Ishikawa (cell line): ENCODE data around the gene RFX2.

ENCODE experiments used
- CEBPB ChIP-seq: IDR thresholded peaks from 2 replicates; pipeline ENCODE4 v1.6.1; 2012
- CREB1 ChIP-seq: IDR thresholded peaks from 2 replicates; pipeline ENCODE4 v1.6.1; 2012; ENCODE audit warnings: low read depth
- EGR1 ChIP-seq: IDR thresholded peaks from 2 replicates; pipeline ENCODE4 v1.6.1; 2012
- EP300 ChIP-seq: IDR thresholded peaks from 2 replicates; pipeline ENCODE4 v1.6.1; 2012; ENCODE audit warnings: borderline replicate concordance
- FOXM1 ChIP-seq: IDR thresholded peaks from 2 replicates; pipeline ENCODE4 v1.6.1; 2012; ENCODE audit warnings: low read depth, borderline replicate concordance
- NFIC ChIP-seq: IDR thresholded peaks from 2 replicates; pipeline ENCODE4 v1.6.1; 2012
- RAD21 ChIP-seq: IDR thresholded peaks from 2 replicates; pipeline ENCODE4 v1.6.1; 2012; ENCODE audit warnings: low read depth
- TAF1 ChIP-seq: IDR thresholded peaks from 2 replicates; pipeline ENCODE4 v1.6.1; 2012; ENCODE audit warnings: low read depth, mild to moderate bottlenecking
- TCF12 ChIP-seq: IDR thresholded peaks from 2 replicates; pipeline ENCODE4 v1.6.1; 2012; ENCODE audit warnings: low read depth
- TEAD4 ChIP-seq: IDR thresholded peaks from 2 replicates; pipeline ENCODE4 v1.6.1; 2012
- YY1 ChIP-seq: IDR thresholded peaks from 2 replicates; pipeline ENCODE4 v1.6.1; 2012; ENCODE audit warnings: low read depth
- ZBTB7A ChIP-seq: IDR thresholded peaks from 2 replicates; pipeline ENCODE4 v1.6.1; 2012; ENCODE audit warnings: low read depth
- TF ChIP-seq, protein P1 (sequence below): IDR thresholded peaks from 2 replicates; pipeline ENCODE4 v1.6.1; 2012
- TF ChIP-seq, protein P2 (sequence below): IDR thresholded peaks from 2 replicates; pipeline ENCODE4 v1.6.1; 2012; ENCODE audit warnings: low read depth, mild to moderate bottlenecking
- TF ChIP-seq, protein P3 (sequence below): IDR thresholded peaks from 2 replicates; pipeline ENCODE4 v1.6.1; 2012

Gene RFX2

DNA sequence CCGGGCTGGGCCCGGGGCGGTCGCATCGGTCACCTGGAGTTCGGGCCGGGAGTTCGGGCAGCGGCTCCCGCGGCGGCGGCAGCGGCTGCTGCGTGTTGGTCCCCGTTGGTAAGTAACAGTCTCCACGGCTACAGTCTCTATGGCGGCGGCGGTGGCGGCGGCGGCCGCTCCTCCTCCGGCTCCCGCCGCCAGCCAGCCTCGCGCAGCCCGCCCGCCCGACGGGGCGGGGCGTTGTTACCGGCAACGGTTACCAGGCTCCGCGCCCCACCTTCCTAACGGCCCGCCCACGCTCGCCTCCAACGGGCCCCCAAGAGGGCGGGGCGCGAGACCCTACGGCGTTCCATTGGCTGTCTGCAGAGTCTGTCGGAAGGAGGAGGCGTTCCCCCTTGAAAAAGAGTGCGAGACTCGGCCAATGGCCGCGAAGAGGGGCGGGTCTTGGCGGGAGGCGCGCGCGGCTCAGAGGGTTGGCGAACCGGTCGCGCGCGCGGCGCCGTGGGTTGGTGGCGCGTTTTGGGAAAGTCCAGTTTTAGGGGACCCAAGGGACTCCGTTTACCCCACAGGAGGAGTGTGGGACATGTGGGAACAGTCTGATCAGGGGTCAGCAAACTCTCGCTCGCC is at the start of gene RFX2:
Gene RFX2, minus strand, starts transcription at position 141 of the 618 bp plus-strand sequence. CDS start 63,004 bp downstream, outside the sequence.
- TF ChIP-seq CEBPB (no peak), CREB1 (no peak), TAF1 (0 out of 2 replicates have a peak, but pooled peaks have one; percentile 40), EGR1 (peak; percentile 96), ZBTB7A (no peak), TEAD4 (no peak), TCF12 (no peak), RAD21 (no peak), NFIC (no peak), FOXM1 (no peak), EP300 (no peak), YY1 (no peak)
- TF ChIP-seq, protein P1, sequence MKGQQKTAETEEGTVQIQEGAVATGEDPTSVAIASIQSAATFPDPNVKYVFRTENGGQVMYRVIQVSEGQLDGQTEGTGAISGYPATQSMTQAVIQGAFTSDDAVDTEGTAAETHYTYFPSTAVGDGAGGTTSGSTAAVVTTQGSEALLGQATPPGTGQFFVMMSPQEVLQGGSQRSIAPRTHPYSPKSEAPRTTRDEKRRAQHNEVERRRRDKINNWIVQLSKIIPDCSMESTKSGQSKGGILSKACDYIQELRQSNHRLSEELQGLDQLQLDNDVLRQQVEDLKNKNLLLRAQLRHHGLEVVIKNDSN = no peak
- TF ChIP-seq, protein P2, sequence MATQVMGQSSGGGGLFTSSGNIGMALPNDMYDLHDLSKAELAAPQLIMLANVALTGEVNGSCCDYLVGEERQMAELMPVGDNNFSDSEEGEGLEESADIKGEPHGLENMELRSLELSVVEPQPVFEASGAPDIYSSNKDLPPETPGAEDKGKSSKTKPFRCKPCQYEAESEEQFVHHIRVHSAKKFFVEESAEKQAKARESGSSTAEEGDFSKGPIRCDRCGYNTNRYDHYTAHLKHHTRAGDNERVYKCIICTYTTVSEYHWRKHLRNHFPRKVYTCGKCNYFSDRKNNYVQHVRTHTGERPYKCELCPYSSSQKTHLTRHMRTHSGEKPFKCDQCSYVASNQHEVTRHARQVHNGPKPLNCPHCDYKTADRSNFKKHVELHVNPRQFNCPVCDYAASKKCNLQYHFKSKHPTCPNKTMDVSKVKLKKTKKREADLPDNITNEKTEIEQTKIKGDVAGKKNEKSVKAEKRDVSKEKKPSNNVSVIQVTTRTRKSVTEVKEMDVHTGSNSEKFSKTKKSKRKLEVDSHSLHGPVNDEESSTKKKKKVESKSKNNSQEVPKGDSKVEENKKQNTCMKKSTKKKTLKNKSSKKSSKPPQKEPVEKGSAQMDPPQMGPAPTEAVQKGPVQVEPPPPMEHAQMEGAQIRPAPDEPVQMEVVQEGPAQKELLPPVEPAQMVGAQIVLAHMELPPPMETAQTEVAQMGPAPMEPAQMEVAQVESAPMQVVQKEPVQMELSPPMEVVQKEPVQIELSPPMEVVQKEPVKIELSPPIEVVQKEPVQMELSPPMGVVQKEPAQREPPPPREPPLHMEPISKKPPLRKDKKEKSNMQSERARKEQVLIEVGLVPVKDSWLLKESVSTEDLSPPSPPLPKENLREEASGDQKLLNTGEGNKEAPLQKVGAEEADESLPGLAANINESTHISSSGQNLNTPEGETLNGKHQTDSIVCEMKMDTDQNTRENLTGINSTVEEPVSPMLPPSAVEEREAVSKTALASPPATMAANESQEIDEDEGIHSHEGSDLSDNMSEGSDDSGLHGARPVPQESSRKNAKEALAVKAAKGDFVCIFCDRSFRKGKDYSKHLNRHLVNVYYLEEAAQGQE = no peak
- TF ChIP-seq, protein P3, sequence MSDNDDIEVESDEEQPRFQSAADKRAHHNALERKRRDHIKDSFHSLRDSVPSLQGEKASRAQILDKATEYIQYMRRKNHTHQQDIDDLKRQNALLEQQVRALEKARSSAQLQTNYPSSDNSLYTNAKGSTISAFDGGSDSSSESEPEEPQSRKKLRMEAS = no peak

DNA sequence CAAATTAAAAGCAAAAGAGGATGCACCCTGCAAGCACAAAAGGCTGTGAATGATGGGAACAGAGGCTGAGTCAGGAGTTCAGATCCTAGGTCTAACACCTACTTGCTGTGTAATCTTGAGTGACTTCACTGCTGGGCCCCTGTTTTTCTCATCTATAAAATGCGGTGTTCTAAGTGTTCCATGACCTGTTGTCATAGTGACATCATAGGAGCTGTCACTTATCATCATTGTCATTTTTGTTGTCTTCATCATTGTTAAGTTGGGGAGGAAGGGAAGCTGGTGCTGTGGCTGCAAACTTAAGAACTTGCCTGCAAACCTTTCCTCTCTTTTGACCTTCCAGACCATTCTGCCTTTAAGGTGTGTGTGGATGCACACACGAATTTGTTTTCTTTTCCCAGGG is 45.7 kb upstream of the RFX2 start:
- no peak for TF ChIP-seq RAD21
- no peak for TF ChIP-seq NFIC
- TF ChIP-seq YY1 = no peak
- TF ChIP-seq TAF1 = no peak
- no peak for TF ChIP-seq CEBPB

DNA sequence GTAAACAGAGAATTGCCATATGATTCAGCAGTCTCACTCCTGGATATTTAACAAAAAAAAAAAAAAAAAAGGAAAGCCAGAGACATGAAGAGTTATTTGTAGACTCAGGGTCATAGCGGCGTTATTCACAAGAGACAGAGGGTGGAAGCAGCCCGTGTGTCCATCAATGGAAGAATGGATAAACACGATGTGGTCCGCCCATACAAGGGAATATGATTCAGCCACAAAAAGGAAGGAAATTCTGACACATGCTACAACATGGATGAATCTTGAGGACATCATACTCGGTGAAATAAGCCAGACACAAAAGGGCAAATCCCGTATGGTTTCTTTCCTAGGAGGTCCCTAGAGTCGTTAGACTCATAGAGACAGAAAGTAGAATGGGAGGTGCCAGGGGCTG is 40.0 kb upstream of the RFX2 start:
- TF ChIP-seq TEAD4 (no peak), YY1 (no peak), EP300 (no peak)

DNA sequence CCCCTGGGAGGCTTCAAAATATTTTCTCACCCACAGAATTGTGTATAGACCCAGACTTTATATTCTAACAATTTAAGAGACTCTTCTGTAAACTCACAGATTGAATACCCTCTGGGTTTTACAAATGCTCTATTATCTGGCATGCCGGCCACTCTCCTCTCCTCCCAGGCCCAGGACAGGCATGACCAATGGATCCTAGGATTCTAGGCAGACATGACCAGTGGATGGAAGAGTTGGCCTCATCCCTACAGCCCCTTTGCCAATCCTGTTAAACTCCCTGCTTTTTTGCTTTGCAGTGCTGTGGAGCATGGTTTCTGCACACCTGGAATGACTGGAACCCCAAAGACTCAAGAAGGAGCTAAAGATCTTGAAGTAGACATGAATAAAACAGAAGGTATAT is 30.9 kb upstream of the RFX2 start:
- no peak for TF ChIP-seq TCF12
- no peak for TF ChIP-seq EP300
- TF ChIP-seq CEBPB = no peak
- no peak for TF ChIP-seq RAD21
- TF ChIP-seq TAF1 = no peak
- no peak for TF ChIP-seq ZBTB7A
- TF ChIP-seq TEAD4 = no peak
- no peak for TF ChIP-seq NFIC
- TF ChIP-seq YY1 = no peak
- TF ChIP-seq, protein P2 = no peak
- TF ChIP-seq EGR1 = no peak

DNA sequence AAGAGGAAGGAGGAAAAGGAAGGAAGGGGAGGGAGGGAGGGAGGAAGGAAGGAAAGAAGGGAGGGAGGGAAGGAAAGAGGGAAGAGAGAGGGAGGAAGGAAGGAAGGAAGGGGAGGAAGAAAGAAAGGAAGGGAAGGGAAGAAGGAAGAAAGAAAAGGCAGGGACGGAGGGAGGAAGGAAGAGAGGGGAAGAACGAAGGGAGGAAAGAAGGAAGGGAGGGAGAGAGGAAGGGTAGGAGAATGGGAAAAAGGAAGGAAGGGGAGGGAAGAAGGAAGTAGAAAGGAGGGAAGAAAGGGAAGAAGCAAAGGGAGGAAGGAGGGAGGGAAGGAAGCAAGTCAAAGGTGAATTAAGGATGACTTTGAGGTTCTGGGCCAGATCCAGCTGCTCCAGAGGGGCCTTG is 28.2 kb upstream of the RFX2 start:
- TF ChIP-seq TCF12 (no peak), CREB1 (no peak)

DNA sequence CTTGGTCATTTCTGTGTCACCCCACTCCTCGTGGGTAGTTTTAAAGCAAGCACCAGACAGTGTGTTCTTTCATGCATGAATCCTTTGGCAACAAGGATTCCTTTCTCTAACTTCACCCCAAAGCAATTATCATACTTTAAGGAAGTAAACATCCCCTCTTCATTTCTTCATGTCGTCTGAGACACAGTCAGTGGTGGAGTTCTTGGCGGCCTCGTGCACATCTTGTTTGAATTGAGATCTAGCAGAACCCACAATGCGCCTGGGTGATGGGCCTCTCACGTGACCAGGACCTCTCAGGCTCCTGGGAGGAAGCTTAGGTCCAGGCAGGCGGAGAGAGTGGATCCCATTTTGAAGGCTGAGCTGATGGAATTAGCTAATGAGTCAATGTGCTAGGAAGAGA is 27.8 kb upstream of the RFX2 start:
- TF ChIP-seq NFIC (no peak), CEBPB (no peak), EP300 (no peak), FOXM1 (no peak), TEAD4 (no peak)
- TF ChIP-seq, protein P1 = peak; percentile 61

DNA sequence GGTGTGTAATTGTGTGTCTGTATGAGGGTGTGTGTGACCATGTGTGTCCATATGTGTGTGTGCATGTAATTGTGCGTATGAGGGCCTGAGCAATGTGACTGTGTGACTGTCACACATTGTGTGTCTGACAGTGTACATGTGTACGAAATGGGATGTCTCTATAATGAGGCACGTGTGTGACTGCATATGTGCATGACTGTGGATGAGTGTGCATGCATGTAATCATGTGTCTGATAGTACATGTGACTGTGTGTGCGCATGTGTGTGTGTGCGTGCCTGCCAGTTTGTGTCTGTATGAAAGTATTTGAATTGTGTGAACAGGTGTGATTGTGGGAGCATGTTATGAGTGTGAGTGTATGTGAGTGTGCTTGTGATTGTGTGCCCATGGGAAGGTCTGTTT is 22.9 kb upstream of the RFX2 start:
- no peak for TF ChIP-seq RAD21
- TF ChIP-seq TAF1 = no peak
- TF ChIP-seq, protein P2 = no peak
- no peak for TF ChIP-seq YY1
- TF ChIP-seq CEBPB = no peak
- no peak for TF ChIP-seq TEAD4
- no peak for TF ChIP-seq FOXM1
- no peak for TF ChIP-seq EGR1
- no peak for TF ChIP-seq ZBTB7A
- TF ChIP-seq TCF12 = no peak
- no peak for TF ChIP-seq NFIC
